NCI-H1436 treated with DMSO at 0.1 percent for 48 hours (cell line): ENCODE results near the gene TMEM263.
"Not testable (repeated sequence)": the region's sequence is repeated elsewhere in the genome, so short reads cannot be mapped to it uniquely, and the experiment has no call there.

Source experiments
- DNase-seq: peaks from one replicate; lab custom pipeline; 2025; lab: John Stamatoyannopoulos, UW

TMEM263 gene

DNA sequence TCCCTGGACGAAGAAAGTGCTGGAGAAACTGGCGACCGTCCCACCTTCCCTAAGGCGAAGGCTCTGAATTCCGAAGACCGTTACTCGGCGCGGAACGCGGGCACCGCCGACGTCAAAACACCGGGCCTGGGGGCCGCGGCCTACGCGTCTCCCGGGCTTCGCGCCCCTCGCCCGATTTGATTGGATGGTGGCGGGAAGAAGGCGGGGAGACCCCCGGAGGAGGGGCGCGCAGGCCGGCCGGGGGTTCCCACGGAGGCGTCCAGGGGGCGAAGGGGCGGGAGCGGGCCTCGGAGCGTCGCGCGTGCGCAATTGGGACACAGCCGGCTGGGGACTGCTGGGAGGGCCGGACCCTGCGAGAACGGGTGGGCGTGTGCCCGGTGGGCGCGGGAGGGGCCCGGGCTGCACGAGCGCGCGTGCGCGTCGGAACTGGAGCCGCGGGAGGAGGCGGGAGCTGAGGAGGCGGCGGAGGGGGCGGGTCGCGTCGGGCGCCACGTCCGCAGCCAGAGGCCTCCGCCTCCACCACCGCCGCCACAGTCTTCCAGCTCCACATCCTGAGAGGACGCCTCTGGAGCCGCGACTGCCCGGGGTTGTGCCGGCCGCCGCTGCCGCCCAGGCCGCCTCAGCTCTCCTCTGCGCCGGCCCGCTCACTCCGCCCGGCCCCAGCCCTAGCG lies at the start of gene TMEM263:
Gene TMEM263 (plus strand): TSS at position 531 of the 671 bp plus-strand sequence. CDS start 11,210 bp downstream, outside the sequence.
- DNase-seq: peak; percentile 80

DNA sequence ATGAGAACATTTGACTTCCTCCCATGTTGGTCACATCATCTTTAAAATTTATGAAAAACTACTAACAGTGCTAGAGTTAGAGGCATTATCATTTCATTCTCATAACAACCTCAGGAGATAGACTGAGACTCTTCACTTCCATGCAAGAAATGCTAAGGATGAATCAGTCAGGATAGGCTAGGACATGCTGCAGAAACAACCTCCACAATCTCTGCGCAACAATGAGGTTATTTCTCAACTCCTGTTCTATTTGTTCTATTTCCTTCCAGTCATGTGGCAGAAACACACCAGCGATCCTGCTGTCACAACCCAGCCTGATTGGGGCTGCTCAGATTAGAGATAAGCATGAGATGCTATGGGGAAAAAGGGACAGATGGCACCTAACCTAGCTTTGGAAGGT lies 49.0 kb upstream of the TMEM263 start:
- no peak for DNase-seq

DNA sequence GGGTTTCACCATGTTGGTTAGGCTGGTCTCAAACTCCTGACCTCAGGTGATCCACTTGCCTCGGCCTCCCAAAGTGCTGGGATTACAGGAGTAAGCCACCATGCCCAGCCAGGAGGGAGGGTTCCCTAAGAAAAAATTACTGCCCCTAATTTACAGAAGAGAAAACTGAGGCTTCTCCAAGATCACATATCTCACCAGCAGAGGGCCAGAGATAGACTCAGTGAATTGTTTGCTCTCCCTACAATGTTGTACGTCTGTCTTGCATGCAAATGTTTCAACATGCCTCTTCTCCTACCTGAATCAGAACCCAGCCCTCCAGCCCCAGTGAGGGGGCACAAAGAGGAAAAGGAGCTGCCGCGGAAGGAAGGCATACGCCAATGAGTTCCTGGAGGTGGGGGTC lies 48.3 kb upstream of the TMEM263 start:
- no peak for DNase-seq

DNA sequence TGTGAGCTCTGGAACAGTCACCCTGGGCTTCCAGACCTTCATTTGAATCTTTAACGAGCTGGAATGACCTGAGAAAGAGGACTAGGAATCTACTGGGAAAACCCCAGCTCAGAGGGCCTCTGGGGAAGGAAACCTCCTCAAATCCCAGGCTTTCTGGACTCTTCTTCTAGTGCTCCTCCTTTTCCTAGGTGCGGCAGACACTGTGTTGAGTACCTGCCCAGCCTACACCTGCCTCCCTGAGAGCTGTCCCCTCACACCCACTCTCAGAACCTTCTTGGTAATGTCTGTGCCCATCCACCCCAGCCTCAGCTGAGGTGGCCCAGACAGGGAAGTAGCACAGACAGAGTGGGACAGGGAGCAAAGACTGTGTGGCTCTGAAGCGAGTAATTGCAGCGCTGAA lies 47.9 kb upstream of the TMEM263 start:
- DNase-seq: no peak

DNA sequence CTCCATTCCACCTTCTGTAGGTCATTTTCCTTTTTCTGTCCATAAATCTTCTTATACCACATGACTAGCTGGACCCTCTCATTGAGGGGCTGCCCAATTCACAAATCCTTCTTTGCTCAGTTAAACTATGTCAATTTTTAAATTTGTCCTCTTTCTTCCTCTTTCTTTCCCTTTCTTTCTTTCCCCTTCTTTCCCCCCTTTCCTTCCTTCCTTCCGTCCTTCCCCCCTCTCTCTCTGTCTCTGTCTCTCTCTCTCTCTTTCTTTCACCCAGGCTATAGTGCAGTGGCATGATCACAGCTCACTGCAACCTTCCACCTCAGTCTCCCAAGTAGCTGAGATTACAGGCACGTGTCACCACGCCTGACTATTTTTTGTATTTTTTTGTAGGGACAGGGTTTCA lies 47.1 kb upstream of the TMEM263 start:
- no peak for DNase-seq

DNA sequence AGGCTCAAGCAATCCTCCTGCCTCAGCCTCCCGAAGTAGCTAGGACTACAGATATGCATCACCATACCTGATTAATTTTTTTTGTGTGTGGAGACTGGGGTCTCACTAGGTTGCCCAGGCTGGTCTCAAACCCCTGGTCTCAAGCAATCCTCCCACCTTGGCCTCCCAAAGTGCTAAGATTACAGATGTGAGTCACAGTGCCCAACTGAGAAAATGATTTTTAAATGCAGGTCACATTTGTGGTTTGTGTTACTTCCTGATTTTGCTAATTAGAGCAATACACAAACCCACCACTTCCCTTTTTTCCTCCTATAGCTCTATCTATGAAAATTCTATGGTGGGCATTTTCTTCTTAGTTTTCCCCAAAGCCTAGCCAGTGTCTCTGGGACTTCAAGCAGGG lies 45.5 kb upstream of the TMEM263 start:
- DNase-seq: no peak

GRCh38 chr12:106911581-106911980 lies 44.1 kb upstream of the TMEM263 start:
- DNase-seq: no peak

GRCh38 chr12:106913456-106913855 lies 42.3 kb upstream of the TMEM263 start:
- no peak for DNase-seq

DNA sequence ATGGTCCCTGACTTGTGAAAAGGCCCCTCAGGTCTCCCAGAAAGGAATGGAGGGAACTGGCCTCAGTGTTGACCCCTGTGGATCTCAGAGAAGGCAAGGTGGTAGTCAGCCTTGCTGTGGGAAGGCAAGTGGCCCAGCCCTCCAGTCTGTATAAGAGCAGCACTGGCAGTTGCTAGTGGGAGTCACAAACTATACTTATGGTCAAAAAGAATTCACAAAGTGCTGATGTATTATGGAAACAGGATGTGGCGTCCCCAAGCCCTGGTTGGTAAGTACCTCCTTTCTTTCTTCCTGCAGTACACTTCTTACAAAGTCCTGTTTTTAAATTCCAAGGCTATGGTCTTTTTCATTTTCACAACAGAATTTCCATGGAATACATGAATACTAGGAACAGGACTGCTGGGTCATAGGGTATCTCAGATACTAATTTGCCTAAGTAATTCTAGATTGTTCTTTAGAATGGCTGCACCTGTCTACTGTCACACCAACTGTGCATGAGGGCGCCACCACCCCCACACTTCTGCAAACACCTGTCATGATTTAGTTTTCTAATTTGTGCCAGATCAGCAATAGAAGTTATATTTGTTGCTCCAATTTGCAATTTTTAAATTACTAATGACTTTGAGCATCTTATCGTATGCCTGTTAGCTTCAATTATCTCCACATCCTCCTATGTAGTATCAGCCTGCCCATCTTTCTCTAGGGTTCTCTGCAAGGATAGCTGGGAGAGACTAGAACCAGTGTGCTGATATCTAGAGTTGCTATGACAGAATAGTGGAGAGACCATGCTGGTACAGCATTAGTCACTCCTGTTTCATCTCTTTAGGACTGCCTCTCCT lies 40.7 kb upstream of the TMEM263 start:
- DNase-seq: no peak

GRCh38 chr12:106915635-106916026 lies 40.1 kb upstream of the TMEM263 start:
- DNase-seq: no peak

GRCh38 chr12:106917503-106917902 lies 38.2 kb upstream of the TMEM263 start:
- DNase-seq: no peak

GRCh38 chr12:106918746-106919145 lies 37.0 kb upstream of the TMEM263 start:
- DNase-seq: no peak

DNA sequence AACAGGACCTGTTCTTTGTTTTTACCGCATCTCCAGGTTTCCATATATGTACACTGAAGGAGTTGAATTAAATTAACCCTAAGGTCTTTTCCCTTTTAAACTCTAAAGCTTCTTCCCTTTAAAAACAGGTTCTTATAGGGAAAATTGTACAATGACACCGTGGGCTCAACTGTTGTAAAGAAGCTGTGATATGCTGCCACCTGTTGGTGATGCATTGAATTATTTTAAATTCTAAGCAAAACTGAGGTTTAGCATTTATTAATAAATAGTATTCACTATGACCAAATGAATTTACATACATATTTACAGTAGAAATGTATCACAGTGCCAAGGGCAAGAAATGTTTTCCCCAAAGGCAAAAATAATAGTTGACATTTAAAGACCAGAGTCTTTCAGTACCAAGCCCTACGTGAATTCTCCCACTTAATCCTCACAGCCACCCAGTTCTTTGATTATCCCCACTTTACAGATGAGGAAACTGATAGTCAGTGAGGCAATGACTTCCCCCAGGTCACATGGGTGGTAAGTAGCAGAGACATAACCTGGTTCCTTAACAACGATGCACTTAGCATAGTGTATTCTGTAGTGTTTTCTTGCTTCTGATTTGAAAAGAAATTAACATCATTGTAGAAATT lies 35.7 kb upstream of the TMEM263 start:
- DNase-seq: no peak

- not testable (repeated sequence) for DNase-seq
These were observed 33.7 kb upstream of the TMEM263 start for GRCh38 chr12:106921976-106922375.

DNA sequence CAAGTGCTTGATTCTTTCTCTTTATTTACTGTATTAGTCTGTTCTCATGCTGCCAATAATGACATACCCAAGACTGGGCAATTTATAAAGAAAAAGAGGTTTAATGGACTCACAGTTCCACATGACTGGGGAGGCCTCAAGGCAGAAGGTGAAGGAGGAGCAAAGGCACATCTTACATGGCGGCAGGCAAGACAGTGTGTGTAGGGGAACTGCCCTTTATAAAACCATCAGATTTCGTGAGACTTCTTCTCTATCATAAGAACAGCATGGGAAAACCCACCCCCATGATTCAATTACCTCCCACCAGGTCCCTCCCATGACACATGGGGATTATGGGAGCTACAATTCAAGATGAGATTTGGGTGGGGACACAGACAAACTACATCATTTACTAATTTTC lies 32.1 kb upstream of the TMEM263 start:
- not testable (repeated sequence) for DNase-seq

DNA sequence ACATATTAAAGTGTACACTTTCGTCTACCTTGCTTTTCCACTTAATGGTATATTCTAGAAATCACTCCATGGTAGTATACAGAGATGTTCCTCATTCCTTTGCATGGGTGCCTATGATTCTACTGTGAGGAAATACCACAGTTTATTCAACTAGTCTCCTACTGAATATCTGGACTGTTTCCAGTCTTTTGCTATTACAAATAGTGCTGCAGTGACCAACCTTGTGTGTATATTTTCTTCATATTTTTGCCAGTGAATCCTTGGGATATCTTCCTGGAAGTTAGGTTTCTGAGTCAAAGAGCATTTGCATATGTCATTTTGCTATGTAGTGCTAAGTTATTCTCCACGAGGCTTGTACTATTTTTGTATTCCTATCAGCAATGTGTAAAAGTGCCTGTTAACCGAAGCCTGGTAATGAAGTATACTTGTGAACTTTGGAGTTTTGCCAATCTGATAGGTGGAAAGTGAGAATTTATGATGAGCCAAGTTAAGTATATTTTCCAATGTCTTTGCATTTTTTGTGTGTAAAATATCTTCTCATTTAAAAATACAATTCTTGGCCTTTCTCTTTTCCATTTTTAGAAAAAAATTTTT lies 31.3 kb upstream of the TMEM263 start:
- no peak for DNase-seq

- DNase-seq: no peak
These were observed 29.1 kb upstream of the TMEM263 start for GRCh38 chr12:106926657-106927056.

DNA sequence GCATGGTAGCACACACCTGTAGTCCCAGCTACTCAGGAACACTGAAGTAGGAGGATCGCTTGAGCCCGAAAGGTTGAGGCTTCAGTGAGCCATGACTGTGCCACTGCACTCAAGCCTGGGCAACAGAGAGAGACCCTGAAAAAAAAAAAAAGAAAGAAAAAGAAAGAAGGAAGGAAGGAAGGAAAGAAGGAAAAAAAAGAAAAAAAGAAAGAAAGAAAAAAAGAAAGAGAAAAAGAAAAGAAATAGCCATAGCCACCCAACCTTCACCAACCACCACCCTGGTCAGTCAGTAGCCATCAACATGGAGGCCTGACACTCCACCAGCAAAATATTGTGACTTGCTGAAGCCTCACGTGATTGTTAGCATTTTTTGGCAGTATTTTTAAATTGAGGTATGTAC lies 21.4 kb upstream of the TMEM263 start:
- no peak for DNase-seq

DNA sequence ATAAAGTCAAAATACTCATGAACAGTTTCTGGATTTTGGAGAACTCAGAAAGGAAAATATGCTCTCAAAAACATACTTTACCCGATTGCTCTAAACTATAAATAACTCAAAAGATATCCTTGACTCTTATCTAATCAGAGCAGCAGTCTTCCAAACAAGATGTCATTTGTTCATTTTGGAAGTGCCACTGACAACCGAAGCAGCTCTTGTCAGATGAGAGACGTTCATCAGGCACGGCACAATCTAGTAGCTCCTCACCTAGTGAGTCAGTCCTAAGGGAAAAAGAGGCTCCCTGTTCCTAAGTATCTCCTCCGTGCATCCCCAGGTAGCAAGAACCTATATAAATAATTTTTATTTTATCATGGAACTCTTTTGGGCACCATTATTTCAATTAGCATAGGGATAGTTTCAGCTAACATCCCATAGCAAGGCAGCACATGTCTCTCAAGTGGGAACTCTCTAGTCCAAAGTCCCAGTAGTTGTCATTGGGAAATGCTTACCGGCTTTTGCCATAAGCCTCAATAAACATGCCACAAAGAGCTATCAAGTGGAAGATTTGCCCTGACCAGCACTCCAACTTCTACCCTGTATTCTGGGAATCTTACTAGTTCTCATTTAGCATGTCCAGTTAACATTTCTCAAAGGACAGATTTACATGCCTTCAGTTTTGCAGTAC lies 14.1 kb upstream of the TMEM263 start:
- no peak for DNase-seq

GRCh38 chr12:106942775-106943174 lies 12.9 kb upstream of the TMEM263 start:
- no peak for DNase-seq

DNA sequence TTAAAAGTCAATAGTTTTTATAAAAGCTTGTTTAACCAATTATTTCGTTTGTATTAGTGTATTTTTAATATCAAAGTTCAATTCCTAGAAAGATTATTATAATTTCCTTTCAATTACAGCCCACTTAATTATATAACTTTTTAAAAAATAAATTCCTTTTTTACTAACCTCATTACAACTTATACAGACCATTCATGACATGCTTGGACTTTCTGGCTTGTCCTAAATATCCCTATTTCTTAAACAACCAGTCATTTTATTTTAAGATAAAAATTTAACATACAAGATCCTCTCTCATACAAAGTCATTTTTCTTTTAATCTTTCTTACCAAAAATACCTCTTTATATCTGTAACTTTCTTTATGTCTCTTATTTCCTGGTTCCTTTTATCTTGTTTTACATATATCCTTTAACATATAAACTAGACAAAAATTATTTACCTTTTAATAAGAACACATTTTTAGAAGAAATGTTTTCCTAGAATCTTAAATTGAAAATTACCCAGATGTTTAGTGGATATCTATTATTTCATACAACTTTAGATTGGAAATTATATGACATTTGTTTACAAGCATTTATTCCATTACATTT lies 10.4 kb upstream of the TMEM263 start:
- DNase-seq: no peak

GRCh38 chr12:106947461-106947860 lies 8.2 kb upstream of the TMEM263 start:
- DNase-seq: no peak
